IPS DF 6.9 (cell line): ENCODE results near the gene SBF2.
"Not testable (repeated sequence)": the region's sequence is repeated elsewhere in the genome, so short reads cannot be mapped to it uniquely, and the experiment has no call there.

Experiments used
- DNase-seq: peaks from one replicate; pipeline ENCODE4 v3.0.0-alpha.2; 2013; ENCODE audit warnings: low read depth, low spot score
- H3K27ac ChIP-seq: one replicate; pipeline ENCODE4 v1.5.1; 2013; ENCODE audit warnings: low read length, control low read depth
- H3K27me3 ChIP-seq: 2 replicates; pipeline ENCODE4 v1.6.1; 2013; ENCODE audit warnings: mild to moderate bottlenecking, low read length; ENCODE audit not compliant: control insufficient read depth, insufficient read depth
- H3K36me3 ChIP-seq: 2 replicates; pipeline ENCODE4 v1.6.1; 2013; ENCODE audit warnings: low read length; ENCODE audit not compliant: control insufficient read depth, insufficient read depth
- H3K4me1 ChIP-seq: 2 replicates; pipeline ENCODE4 v1.6.1; 2013; ENCODE audit warnings: low read length; ENCODE audit not compliant: control insufficient read depth, insufficient read depth
- H3K4me3 ChIP-seq: 2 replicates; pipeline ENCODE4 v1.5.1; 2013; ENCODE audit warnings: mild to moderate bottlenecking, low read length
- H3K9me3 ChIP-seq: 2 replicates; pipeline ENCODE4 v1.6.1; 2013; ENCODE audit warnings: low read length, inconsistent platforms; ENCODE audit not compliant: control insufficient read depth, insufficient read depth
- WGBS: extraction: QIAGEN DNeasy Blood & Tissue Kit; methylation state at CpG from one replicate; pipeline ENCODE4 v1.1.7; 2013; ENCODE audit warnings: mixed read lengths, missing lambda C conversion rate; ENCODE audit not compliant: insufficient read length, insufficient coverage; 5-methylcytosine and 5-hydroxymethylcytosine counted together

SBF2 gene

GRCh38 chr11:10283991-10284390 lies 10.0 kb downstream of the SBF2 start:
- 100% methylated on average over 1 of the region's 1 CpG for WGBS

GRCh38 chr11:10282117-10282516 lies 11.9 kb downstream of the SBF2 start:
- no peak for DNase-seq
- H3K4me1 ChIP-seq: no peaks in the 10 kb centered on the region; the same call in 1 of the 2 replicates
- H3K27me3 ChIP-seq: no peaks in the 10 kb centered on the region

More at GRCh38 chr11:10283991-10284390, 10.0 kb downstream of the SBF2 start:
- no peaks in the 10 kb centered on the region for H3K36me3 ChIP-seq
- no peaks in the 10 kb centered on the region for H3K9me3 ChIP-seq
- H3K4me1 ChIP-seq: no peaks in the 10 kb centered on the region; the same call in 1 of the 2 replicates
- DNase-seq: no peak
- no peak overlapping the region for H3K27ac ChIP-seq
- H3K27me3 ChIP-seq: no peaks in the 10 kb centered on the region
- H3K4me3 ChIP-seq: no peak overlapping the region

GRCh38 chr11:10275714-10276113 lies 18.3 kb downstream of the SBF2 start:
- no peaks in the 10 kb centered on the region for H3K9me3 ChIP-seq
- H3K36me3 ChIP-seq: no peaks in the 10 kb centered on the region
- H3K4me3 ChIP-seq: no peak overlapping the region
- no peak overlapping the region for H3K27ac ChIP-seq
- DNase-seq: no peak
- no peaks in the 10 kb centered on the region; the same call in 1 of the 2 replicates for H3K4me1 ChIP-seq
- no peaks in the 10 kb centered on the region for H3K27me3 ChIP-seq

More at GRCh38 chr11:10282117-10282516, 11.9 kb downstream of the SBF2 start:
- H3K27ac ChIP-seq: no peak overlapping the region
- no peak overlapping the region for H3K4me3 ChIP-seq
- no peaks in the 10 kb centered on the region for H3K36me3 ChIP-seq
- H3K9me3 ChIP-seq: no peaks in the 10 kb centered on the region

- no peak for DNase-seq
- H3K36me3 ChIP-seq: no peaks in the 10 kb centered on the region
- no peaks in the 10 kb centered on the region; the same call in 1 of the 2 replicates for H3K4me1 ChIP-seq
- H3K27me3 ChIP-seq: no peaks in the 10 kb centered on the region
- no peaks in the 10 kb centered on the region for H3K9me3 ChIP-seq
- H3K4me3 ChIP-seq: no peak overlapping the region
- WGBS: no CpG with 5 or more reads among the region's 1 CpG
- H3K27ac ChIP-seq: no peak overlapping the region
Observed at GRCh38 chr11:10274726-10275125, 19.3 kb downstream of the SBF2 start.

GRCh38 chr11:10273738-10274137 lies 20.3 kb downstream of the SBF2 start:
- Histone ChIP-seq H3K9me3 (no peaks in the 10 kb centered on the region), H3K27ac (no peak overlapping the region), H3K4me1 (no peaks in the 10 kb centered on the region; the same call in 1 of the 2 replicates), H3K27me3 (no peaks in the 10 kb centered on the region), H3K4me3 (no peak overlapping the region), H3K36me3 (no peaks in the 10 kb centered on the region)
- DNase-seq: no peak

- WGBS: 100% methylated on average over 1 of the region's 11 CpGs
- no peaks in the 10 kb centered on the region for H3K4me1 ChIP-seq
- H3K36me3 ChIP-seq: no peaks in the 10 kb centered on the region
- no peaks in the 10 kb centered on the region for H3K27me3 ChIP-seq
- no peaks in the 10 kb centered on the region for H3K9me3 ChIP-seq
- no peak overlapping the region for H3K4me3 ChIP-seq
- DNase-seq: no peak
- H3K27ac ChIP-seq: no peak overlapping the region
Observed at GRCh38 chr11:10272132-10272531, 21.9 kb downstream of the SBF2 start.

- no peak for DNase-seq
- Histone ChIP-seq H3K27me3 (no peaks in the 10 kb centered on the region), H3K27ac (no peak overlapping the region), H3K9me3 (no peaks in the 10 kb centered on the region), H3K36me3 (no peaks in the 10 kb centered on the region), H3K4me3 (no peak overlapping the region), H3K4me1 (no peaks in the 10 kb centered on the region)
- whole genome bisulfite sequencing: no CpG with 5 or more reads among the region's 5 CpGs
Observed at GRCh38 chr11:10268746-10269488, 25.1 kb downstream of the SBF2 start.

- no peaks in the 10 kb centered on the region for H3K9me3 ChIP-seq
- no peaks in the 10 kb centered on the region for H3K36me3 ChIP-seq
- no peaks in the 10 kb centered on the region for H3K27me3 ChIP-seq
- H3K4me1 ChIP-seq: no peaks in the 10 kb centered on the region
- H3K4me3 ChIP-seq: no peak overlapping the region
- WGBS: no CpG with 5 or more reads among the region's 3 CpGs
- no peak overlapping the region for H3K27ac ChIP-seq
- DNase-seq: no peak
Observed at GRCh38 chr11:10267821-10268220, 26.2 kb downstream of the SBF2 start.

GRCh38 chr11:10265936-10266335 lies 28.1 kb downstream of the SBF2 start:
- DNase-seq: no peak
- Histone ChIP-seq H3K36me3 (no peaks in the 10 kb centered on the region), H3K9me3 (no peaks in the 10 kb centered on the region), H3K4me1 (no peaks in the 10 kb centered on the region), H3K27me3 (no peaks in the 10 kb centered on the region), H3K27ac (no peak overlapping the region), H3K4me3 (no peak overlapping the region)
- WGBS: no CpG with 5 or more reads among the region's 3 CpGs

GRCh38 chr11:10264716-10265115 lies 29.3 kb downstream of the SBF2 start:
- not testable (repeated sequence) for H3K36me3 ChIP-seq, DNase-seq, H3K27ac ChIP-seq, H3K9me3 ChIP-seq, H3K27me3 ChIP-seq, H3K4me1 ChIP-seq, H3K4me3 ChIP-seq
- no CpG with 5 or more reads among the region's 3 CpGs for WGBS

GRCh38 chr11:10263929-10264328 lies 30.1 kb downstream of the SBF2 start:
- H3K36me3 ChIP-seq: no peaks in the 10 kb centered on the region
- H3K27me3 ChIP-seq: no peaks in the 10 kb centered on the region
- DNase-seq: no peak
- no peak overlapping the region for H3K27ac ChIP-seq
- no peak overlapping the region for H3K4me3 ChIP-seq
- H3K9me3 ChIP-seq: no peaks in the 10 kb centered on the region
- no peaks in the 10 kb centered on the region for H3K4me1 ChIP-seq
